Hepatocyte (in vitro differentiated cells): ENCODE measurements around the gene ZNF385C. TPM values are rescaled to one million over a fixed set of nuclear protein-coding genes. Genes with fewer than 3 reads are reported as not detected.

Source experiments
- DNase-seq: peaks from one replicate; pipeline ENCODE4 v3.0.0-alpha.2; 2016; ENCODE audit warnings: low spot score
- H2AFZ ChIP-seq: fragments of 200-600 bp; sonication (generic); 2 replicates; pipeline ENCODE4 v1.6.0; 2016; ENCODE audit warnings: antibody characterized with exemption, mild to moderate bottlenecking
- H3K27ac ChIP-seq: fragments of 200-600 bp; sonication (generic); 2 replicates; pipeline ENCODE4 v1.5.1; 2016; ENCODE audit warnings: mild to moderate bottlenecking
- H3K27me3 ChIP-seq: fragments of 200-600 bp; sonication (generic); 2 replicates; pipeline ENCODE4 v1.6.1; 2016
- H3K36me3 ChIP-seq: fragments of 200-600 bp; sonication (generic); replicated peaks from 2 replicates; pipeline ENCODE4 v1.5.1; 2016; ENCODE audit warnings: low read depth; ENCODE audit not compliant: insufficient read depth
- H3K4me1 ChIP-seq: fragments of 200-600 bp; sonication (generic); 2 replicates; pipeline ENCODE4 v1.5.1; 2016; ENCODE audit warnings: mild to moderate bottlenecking, moderate library complexity; ENCODE audit not compliant: insufficient read depth
- H3K4me2 ChIP-seq: fragments of 200-600 bp; sonication (generic); 2 replicates; pipeline ENCODE4 v1.6.0; 2016
- H3K4me3 ChIP-seq: fragments of 200-600 bp; sonication (generic); 2 replicates; pipeline ENCODE4 v1.5.1; 2016; ENCODE audit warnings: mild to moderate bottlenecking
- H3K79me2 ChIP-seq: fragments of 200-600 bp; sonication (generic); 2 replicates; pipeline ENCODE4 v1.6.0; 2017; ENCODE audit warnings: mild to moderate bottlenecking
- H3K9me2 ChIP-seq: fragments of 200-600 bp; sonication (generic); replicated peaks from 2 replicates; pipeline ENCODE4 v1.6.0; 2017; ENCODE audit warnings: mild to moderate bottlenecking; ENCODE audit not compliant: insufficient read depth
- H3K9me3 ChIP-seq: fragments of 200-600 bp; sonication (generic); 2 replicates; pipeline ENCODE4 v1.5.1; 2016; ENCODE audit warnings: low read depth, mild to moderate bottlenecking
- H4K20me1 ChIP-seq: fragments of 200-600 bp; sonication (generic); 2 replicates; pipeline ENCODE4 v1.6.0; 2016; ENCODE audit warnings: mild to moderate bottlenecking; ENCODE audit not compliant: insufficient read depth, poor library complexity, severe bottlenecking
- EZH2 ChIP-seq: fragments of 200-600 bp; sonication (generic); IDR thresholded peaks from 2 replicates; pipeline ENCODE4 v1.6.1; 2016; ENCODE audit warnings: antibody characterized with exemption, mild to moderate bottlenecking, borderline replicate concordance
- EZH2phosphoT487 ChIP-seq: fragments of 200-600 bp; sonication (generic); IDR thresholded peaks from one replicate; pipeline ENCODE4 v1.6.1; 2018; ENCODE audit warnings: antibody characterized with exemption, mild to moderate bottlenecking, low read depth, moderate library complexity; ENCODE audit not compliant: unreplicated experiment, severe bottlenecking
- WGBS: methylation state at CpG from one replicate; pipeline ENCODE4 v1.1.6; 2016; ENCODE audit warnings: low lambda C conversion rate; ENCODE audit errors: missing lambda C conversion rate; 5-methylcytosine and 5-hydroxymethylcytosine counted together
- polyA plus RNA-seq: library from polyadenylated mRNA; unstranded; fragments of >200 nt; fragmentation: Nextera tagmentation; extraction: Ambion mirVana; gene quantifications from 2 replicates; pipeline ENCODE4 v1.2.1, GENCODE V29; 2016
- total RNA-seq: library from RNA; depleted of rRNA; stranded (reverse); fragments of >200 nt; gene quantifications from 2 replicates; pipeline ENCODE4 v1.2.3, GENCODE V29; 2014
- TF ChIP-seq, protein P1 (sequence below): fragments of 200-600 bp; sonication (generic); IDR thresholded peaks from 2 replicates; pipeline ENCODE4 v1.5.1; 2016; ENCODE audit warnings: antibody characterized with exemption, mild to moderate bottlenecking; ENCODE audit not compliant: poor library complexity

Gene ZNF385C
- total and polyA plus RNA-seq, 2 experiments from 2014 or later, result 0.45 to 0.63 TPM

DNA sequence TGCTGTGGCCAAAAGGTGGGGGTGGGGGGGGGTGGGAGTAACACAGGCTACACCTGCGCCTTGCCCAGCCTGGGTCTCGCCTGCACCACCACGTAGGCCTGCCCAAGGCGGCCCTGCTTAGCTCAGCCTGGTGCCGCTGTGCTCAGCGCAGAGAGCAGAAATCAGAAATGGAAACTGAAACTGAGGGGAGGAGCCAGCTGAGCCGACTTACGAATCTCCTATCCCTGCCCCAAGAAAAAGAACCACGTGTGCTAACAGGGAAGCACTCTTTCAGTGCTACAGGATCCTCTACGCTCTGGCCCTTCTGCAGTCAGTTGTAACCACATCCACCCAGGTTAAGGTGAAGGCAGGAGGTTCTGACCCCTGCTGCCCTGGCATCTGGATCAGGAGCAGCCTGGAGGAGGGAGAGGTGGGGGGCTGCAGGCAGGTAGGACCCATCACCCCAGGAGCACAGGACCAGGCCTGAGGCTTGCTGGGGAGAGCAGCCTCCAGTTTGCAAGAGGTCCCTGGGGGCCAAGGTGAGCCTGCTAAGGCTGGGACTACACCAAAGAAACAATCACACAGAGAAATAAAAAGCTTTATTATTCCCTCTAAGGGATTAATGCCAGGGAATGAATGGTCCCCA is 14.4 kb upstream of the ZNF385C start, which contains the start of gene DHX58:
TSS of gene DHX58 (minus strand) at position 163 of the 625 bp plus-strand sequence. CDS start 822 bp downstream, outside the sequence.
- Histone ChIP-seq H2AFZ (no peak within 1 kb of the TSS), H3K4me2 (peak within 1 kb of the TSS; percentile 68), H3K36me3 (no peaks in the 10 kb centered on the region), H3K27ac (peak within 1 kb of the TSS; percentile 59), H3K9me3 (no peaks in the 10 kb centered on the region), H3K79me2 (no peaks in the 10 kb centered on the region), H3K27me3 (no peaks in the 10 kb centered on the region), H3K4me1 (no peaks in the 10 kb centered on the region), H3K9me2 (no peaks in the 10 kb centered on the region), H3K4me3 (no peak within 1 kb of the TSS), H4K20me1 (no peaks in the 10 kb centered on the region)
- TF ChIP-seq EZH2 (no peak), EZH2phosphoT487 (no peak)
- TF ChIP-seq, protein P1, sequence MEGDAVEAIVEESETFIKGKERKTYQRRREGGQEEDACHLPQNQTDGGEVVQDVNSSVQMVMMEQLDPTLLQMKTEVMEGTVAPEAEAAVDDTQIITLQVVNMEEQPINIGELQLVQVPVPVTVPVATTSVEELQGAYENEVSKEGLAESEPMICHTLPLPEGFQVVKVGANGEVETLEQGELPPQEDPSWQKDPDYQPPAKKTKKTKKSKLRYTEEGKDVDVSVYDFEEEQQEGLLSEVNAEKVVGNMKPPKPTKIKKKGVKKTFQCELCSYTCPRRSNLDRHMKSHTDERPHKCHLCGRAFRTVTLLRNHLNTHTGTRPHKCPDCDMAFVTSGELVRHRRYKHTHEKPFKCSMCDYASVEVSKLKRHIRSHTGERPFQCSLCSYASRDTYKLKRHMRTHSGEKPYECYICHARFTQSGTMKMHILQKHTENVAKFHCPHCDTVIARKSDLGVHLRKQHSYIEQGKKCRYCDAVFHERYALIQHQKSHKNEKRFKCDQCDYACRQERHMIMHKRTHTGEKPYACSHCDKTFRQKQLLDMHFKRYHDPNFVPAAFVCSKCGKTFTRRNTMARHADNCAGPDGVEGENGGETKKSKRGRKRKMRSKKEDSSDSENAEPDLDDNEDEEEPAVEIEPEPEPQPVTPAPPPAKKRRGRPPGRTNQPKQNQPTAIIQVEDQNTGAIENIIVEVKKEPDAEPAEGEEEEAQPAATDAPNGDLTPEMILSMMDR, result no peak
- WGBS, result 61% methylated on average over 10 of the region's 10 CpGs
- DNase-seq, result peak; percentile 71

DNA sequence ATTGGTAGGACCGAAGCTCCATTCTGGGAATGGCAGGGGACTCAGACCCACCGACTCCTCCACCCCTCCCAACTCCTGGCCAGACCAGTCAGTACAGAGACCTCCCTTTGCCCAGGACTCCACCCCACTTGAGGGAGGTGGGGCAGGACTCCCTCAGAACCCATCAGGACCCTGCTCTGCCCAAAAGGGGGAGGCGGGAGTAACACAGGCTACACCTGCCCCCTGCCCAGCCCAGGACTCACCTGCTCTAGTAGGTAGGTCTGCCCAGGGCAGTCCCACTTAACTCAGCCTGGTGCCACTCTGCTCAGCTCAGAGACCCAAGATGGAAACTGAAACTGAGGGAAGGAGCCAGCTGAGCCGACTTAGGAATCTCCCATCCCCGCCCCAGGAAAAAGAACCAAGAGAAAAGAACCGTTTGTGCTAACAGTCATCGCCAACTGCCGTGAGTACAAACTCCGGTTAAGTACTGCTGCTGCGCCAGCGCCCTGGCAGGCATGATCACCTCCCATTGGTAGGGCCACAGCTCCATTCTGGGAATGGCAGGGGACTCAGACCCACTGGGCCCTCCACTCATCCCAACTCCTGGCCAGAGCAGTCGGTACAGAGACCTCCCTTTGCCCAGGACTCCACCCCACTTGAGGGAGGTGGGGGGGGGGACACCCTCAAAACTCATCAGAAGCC is 13.7 kb upstream of the ZNF385C start:
- no peaks in the 10 kb centered on the region for H4K20me1 ChIP-seq
- H3K4me1 ChIP-seq, result no peaks in the 10 kb centered on the region
- no peak overlapping the region for H2AFZ ChIP-seq
- H3K9me3 ChIP-seq, result no peaks in the 10 kb centered on the region
- no peak for DNase-seq
- no peaks in the 10 kb centered on the region for H3K27me3 ChIP-seq
- no peaks in the 10 kb centered on the region for H3K79me2 ChIP-seq
- no peaks in the 10 kb centered on the region for H3K9me2 ChIP-seq
- TF ChIP-seq, protein P1, result no peak
- no peak for TF ChIP-seq EZH2
- no peak for TF ChIP-seq EZH2phosphoT487
- peak overlapping the region; percentile 68 for H3K4me2 ChIP-seq
- 86% methylated on average over 12 of the region's 12 CpGs for WGBS
- no peak overlapping the region for H3K4me3 ChIP-seq
- H3K27ac ChIP-seq, result peak overlapping the region; percentile 37
- no peaks in the 10 kb centered on the region for H3K36me3 ChIP-seq

DNA sequence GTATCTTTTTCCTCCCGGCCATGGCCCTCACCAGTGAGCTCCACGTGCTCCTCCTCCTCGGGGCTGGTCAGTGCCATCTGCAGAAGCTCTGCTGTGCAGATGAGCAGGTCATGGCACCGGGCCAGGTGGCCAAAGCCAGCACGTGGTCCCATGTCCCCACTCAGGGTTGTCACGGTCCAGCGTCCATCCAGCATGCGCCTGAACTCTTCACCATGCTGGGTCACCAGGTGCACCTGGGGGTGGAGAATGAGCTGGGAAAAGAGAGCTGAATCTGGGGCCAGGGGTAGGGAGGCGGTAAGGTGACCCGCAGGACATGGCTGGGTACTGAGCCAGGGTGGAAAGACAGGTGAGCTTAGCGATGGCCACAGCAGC is 13.0 kb upstream of the ZNF385C start:
- no peaks in the 10 kb centered on the region for H4K20me1 ChIP-seq
- H3K79me2 ChIP-seq, result no peaks in the 10 kb centered on the region
- H3K4me2 ChIP-seq, result no peak overlapping the region
- H3K36me3 ChIP-seq, result no peaks in the 10 kb centered on the region
- no peak for TF ChIP-seq EZH2
- no peak for TF ChIP-seq EZH2phosphoT487
- TF ChIP-seq, protein P1, result no peak
- no peak overlapping the region for H3K27ac ChIP-seq
- H2AFZ ChIP-seq, result no peak overlapping the region
- no peaks in the 10 kb centered on the region for H3K9me3 ChIP-seq
- DNase-seq, result no peak
- no peaks in the 10 kb centered on the region for H3K9me2 ChIP-seq
- no peaks in the 10 kb centered on the region for H3K27me3 ChIP-seq
- H3K4me3 ChIP-seq, result no peak overlapping the region
- 95% methylated on average over 11 of the region's 11 CpGs for WGBS
- H3K4me1 ChIP-seq, result no peaks in the 10 kb centered on the region
